Neural progenitor cell (in vitro differentiated cells): ENCODE results near the gene AKR1C1. TPM values are rescaled to one million over a fixed set of nuclear protein-coding genes. Genes with fewer than 3 reads are reported as not detected.
"Not testable (repeated sequence)": the region's sequence is repeated elsewhere in the genome, so short reads cannot be mapped to it uniquely, and the experiment has no call there.

ENCODE experiments used
- DNase-seq: peaks from one replicate; pipeline ENCODE4 v3.0.0-alpha.2; 2016; ENCODE audit warnings: low spot score
- H2AFZ ChIP-seq: fragments of 200-600 bp; sonication (generic); replicated peaks from 2 replicates; pipeline ENCODE4 v1.6.1; 2016; ENCODE audit warnings: antibody characterized with exemption
- H3F3A ChIP-seq: fragments of 200-600 bp; sonication (generic); 2 replicates; pipeline ENCODE4 v1.6.1; 2016; ENCODE audit warnings: antibody characterized with exemption, low read depth
- H3K27ac ChIP-seq: fragments of 200-600 bp; sonication (generic); 2 replicates; pipeline ENCODE4 v1.5.1; 2016; ENCODE audit warnings: mild to moderate bottlenecking
- H3K27me3 ChIP-seq: fragments of 200-600 bp; sonication (generic); 2 replicates; pipeline ENCODE4 v1.6.1; 2016; ENCODE audit warnings: mild to moderate bottlenecking, moderate library complexity
- H3K36me3 ChIP-seq: fragments of 200-600 bp; sonication (generic); 2 replicates; pipeline ENCODE4 v1.5.1; 2016
- H3K4me1 ChIP-seq: fragments of 200-600 bp; sonication (generic); 2 replicates; pipeline ENCODE4 v1.6.1; 2016; ENCODE audit warnings: mixed run types
- H3K4me2 ChIP-seq: fragments of 200-600 bp; sonication (generic); 2 replicates; pipeline ENCODE4 v1.6.1; 2016
- H3K4me3 ChIP-seq: fragments of 200-600 bp; sonication (generic); 2 replicates; pipeline ENCODE4 v1.5.1; 2016
- H3K79me2 ChIP-seq: fragments of 200-600 bp; sonication (generic); 2 replicates; pipeline ENCODE4 v1.6.1; 2016; ENCODE audit warnings: low read depth
- H3K9ac ChIP-seq: fragments of 200-600 bp; sonication (generic); 2 replicates; pipeline ENCODE4 v1.6.1; 2016
- H3K9me3 ChIP-seq: fragments of 200-600 bp; sonication (generic); 2 replicates; pipeline ENCODE4 v1.5.1; 2016; ENCODE audit warnings: low read depth
- H4K20me1 ChIP-seq: fragments of 200-600 bp; sonication (generic); 2 replicates; pipeline ENCODE4 v1.6.1; 2016; ENCODE audit warnings: low read depth
- H3K27ac Mint-ChIP-seq: 3 replicates; pipeline ENCODE4 v1.8.0; 2021; ENCODE audit warnings: mixed read lengths
- H3K27me3 Mint-ChIP-seq: 2 replicates; pipeline ENCODE4 v1.8.0; 2022; ENCODE audit warnings: low read depth, mild to moderate bottlenecking, inconsistent platforms, moderate library complexity, mixed read lengths; ENCODE audit not compliant: insufficient read depth
- H3K36me3 Mint-ChIP-seq: 3 replicates; pipeline ENCODE4 v1.8.0; 2021; ENCODE audit warnings: mixed read lengths
- H3K4me1 Mint-ChIP-seq: 3 replicates; pipeline ENCODE4 v1.8.0; 2021; ENCODE audit warnings: mixed read lengths
- H3K4me3 Mint-ChIP-seq: 3 replicates; pipeline ENCODE4 v1.8.0; 2021; ENCODE audit warnings: mild to moderate bottlenecking, moderate library complexity, mixed read lengths
- H3K9me3 Mint-ChIP-seq: 3 replicates; pipeline ENCODE4 v1.8.0; 2020; ENCODE audit warnings: mixed read lengths
- EZH2 ChIP-seq: fragments of 200-600 bp; sonication (generic); IDR thresholded peaks from 2 replicates; pipeline ENCODE4 v1.6.1; 2017; ENCODE audit warnings: antibody characterized with exemption, mild to moderate bottlenecking, moderate library complexity
- EZH2phosphoT487 ChIP-seq: fragments of 200-600 bp; sonication (generic); IDR thresholded peaks from 2 replicates; pipeline ENCODE4 v1.6.1; 2017; ENCODE audit warnings: antibody characterized with exemption
- total RNA-seq: library from RNA; depleted of rRNA; stranded (reverse); fragments of >200 nt; gene quantifications from 2 replicates; pipeline ENCODE4 v1.2.3, GENCODE V29; 2015; ENCODE audit warnings: low replicate concordance
- TF ChIP-seq, protein P1 (sequence below): fragments of 200-600 bp; sonication (generic); IDR thresholded peaks from 2 replicates; pipeline ENCODE4 v1.5.1; 2017; ENCODE audit warnings: antibody characterized with exemption, mild to moderate bottlenecking

Gene AKR1C1
- total RNA-seq, 1 donor from 2014 or later, result 2.9 TPM

DNA sequence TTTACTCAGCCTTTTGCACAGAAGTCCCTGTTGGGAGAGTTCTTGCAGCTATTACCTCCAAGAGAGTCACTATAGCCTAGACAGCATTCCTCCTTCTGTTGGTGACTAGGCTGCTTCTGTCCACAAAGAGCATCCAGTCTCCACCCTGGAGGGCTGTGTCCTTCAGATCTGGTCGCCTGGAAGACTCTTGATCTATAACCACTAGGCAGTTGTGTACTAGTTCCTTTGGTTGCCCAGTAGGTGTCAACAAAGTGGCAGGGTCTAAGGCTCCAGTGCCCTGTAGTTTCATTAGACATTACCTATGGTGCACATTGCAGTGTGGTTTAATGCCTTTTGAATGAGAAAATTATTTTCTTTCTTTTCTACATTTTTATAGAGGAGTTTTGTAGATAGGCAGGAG lies 51.7 kb downstream of the AKR1C1 start:
- no peak overlapping the region for H3K27ac Mint-ChIP-seq

DNA sequence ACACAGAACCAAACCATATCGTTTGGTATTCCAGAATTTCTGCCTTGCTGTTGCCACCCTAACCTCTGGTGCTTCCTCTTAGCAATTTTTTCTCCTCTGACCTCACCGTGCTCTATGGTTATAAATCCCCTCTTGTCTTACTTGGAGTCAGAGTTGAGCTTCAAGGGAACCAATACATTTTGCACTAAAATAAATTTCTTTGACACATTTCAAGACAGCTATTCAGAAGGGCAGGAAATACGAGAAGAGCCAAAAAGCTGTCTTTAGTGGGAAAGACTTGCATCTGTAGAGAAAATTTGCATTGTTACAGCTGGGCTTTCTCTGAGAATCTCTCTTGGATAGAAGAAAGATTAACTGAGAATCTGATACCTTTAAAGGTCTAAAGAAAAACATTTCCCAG lies 54.9 kb downstream of the AKR1C1 start:
- Histone ChIP-seq H3K36me3 (no peaks in the 10 kb centered on the region), H3K27ac (no peak overlapping the region), H3K4me1 (peaks cover 3% of the 10 kb centered on the region), H3K79me2 (no peaks in the 10 kb centered on the region), H3K4me3 (no peak overlapping the region), H3K27me3 (no peaks in the 10 kb centered on the region), H2AFZ (no peak overlapping the region), H4K20me1 (no peaks in the 10 kb centered on the region), H3F3A (no peaks in the 10 kb centered on the region), H3K9me3 (no peaks in the 10 kb centered on the region), H3K9ac (no peak overlapping the region), H3K4me2 (no peak overlapping the region)
- no peaks in the 10 kb centered on the region for H3K4me1 Mint-ChIP-seq
- H3K9me3 Mint-ChIP-seq, result no peaks in the 10 kb centered on the region
- no peak overlapping the region for H3K4me3 Mint-ChIP-seq
- no peak for DNase-seq
- no peaks in the 10 kb centered on the region for H3K27me3 Mint-ChIP-seq
- TF ChIP-seq, protein P1, sequence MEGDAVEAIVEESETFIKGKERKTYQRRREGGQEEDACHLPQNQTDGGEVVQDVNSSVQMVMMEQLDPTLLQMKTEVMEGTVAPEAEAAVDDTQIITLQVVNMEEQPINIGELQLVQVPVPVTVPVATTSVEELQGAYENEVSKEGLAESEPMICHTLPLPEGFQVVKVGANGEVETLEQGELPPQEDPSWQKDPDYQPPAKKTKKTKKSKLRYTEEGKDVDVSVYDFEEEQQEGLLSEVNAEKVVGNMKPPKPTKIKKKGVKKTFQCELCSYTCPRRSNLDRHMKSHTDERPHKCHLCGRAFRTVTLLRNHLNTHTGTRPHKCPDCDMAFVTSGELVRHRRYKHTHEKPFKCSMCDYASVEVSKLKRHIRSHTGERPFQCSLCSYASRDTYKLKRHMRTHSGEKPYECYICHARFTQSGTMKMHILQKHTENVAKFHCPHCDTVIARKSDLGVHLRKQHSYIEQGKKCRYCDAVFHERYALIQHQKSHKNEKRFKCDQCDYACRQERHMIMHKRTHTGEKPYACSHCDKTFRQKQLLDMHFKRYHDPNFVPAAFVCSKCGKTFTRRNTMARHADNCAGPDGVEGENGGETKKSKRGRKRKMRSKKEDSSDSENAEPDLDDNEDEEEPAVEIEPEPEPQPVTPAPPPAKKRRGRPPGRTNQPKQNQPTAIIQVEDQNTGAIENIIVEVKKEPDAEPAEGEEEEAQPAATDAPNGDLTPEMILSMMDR, result no peak
- no peaks in the 10 kb centered on the region for H3K36me3 Mint-ChIP-seq
- no peak overlapping the region for H3K27ac Mint-ChIP-seq

More for the DNA sequence above, 51.7 kb downstream of the AKR1C1 start:
- Histone ChIP-seq H2AFZ (no peak overlapping the region), H3K27ac (no peak overlapping the region), H3K79me2 (no peaks in the 10 kb centered on the region), H3K9ac (no peak overlapping the region), H3F3A (no peaks in the 10 kb centered on the region), H3K4me2 (no peak overlapping the region), H3K4me3 (no peak overlapping the region), H3K9me3 (no peaks in the 10 kb centered on the region), H3K36me3 (no peaks in the 10 kb centered on the region), H3K4me1 (no peaks in the 10 kb centered on the region), H3K27me3 (no peaks in the 10 kb centered on the region), H4K20me1 (no peaks in the 10 kb centered on the region)
- no peak overlapping the region for H3K4me3 Mint-ChIP-seq
- no peaks in the 10 kb centered on the region for H3K27me3 Mint-ChIP-seq
- no peaks in the 10 kb centered on the region for H3K4me1 Mint-ChIP-seq
- TF ChIP-seq EZH2phosphoT487 (no peak), EZH2 (no peak)
- TF ChIP-seq, protein P1, result peak; percentile 15
- H3K9me3 Mint-ChIP-seq, result no peaks in the 10 kb centered on the region
- peak; percentile 8 for DNase-seq
- no peaks in the 10 kb centered on the region for H3K36me3 Mint-ChIP-seq

DNA sequence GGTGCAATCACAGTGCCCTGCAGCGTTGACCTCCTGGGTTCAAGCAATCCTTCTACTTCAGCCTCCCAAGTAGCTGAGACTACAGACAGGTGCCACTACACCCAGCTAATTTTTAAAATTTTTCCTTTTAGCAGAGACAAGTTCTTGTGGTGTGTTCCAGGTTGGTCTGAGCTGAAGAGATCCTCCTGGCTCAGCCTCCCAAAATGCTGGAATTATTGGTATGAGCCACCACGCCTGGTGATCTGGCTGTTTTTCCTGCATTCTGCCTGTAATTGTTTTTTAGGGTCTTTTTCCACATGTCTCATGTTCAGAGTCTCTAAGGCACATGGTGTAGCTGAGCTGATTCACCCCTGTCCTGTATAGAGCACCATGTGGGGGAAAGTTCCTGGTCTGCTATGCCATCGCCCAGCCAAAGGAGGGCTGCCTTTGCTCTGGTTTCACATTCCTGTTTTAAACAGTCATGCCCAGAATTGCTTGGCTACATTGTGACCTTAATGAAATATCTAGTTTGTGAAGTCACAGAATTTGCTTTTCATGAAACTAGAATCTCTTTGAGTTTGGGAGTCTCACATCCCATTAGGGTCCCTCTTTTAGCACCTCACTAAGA lies 55.6 kb downstream of the AKR1C1 start:
- not testable (repeated sequence) for H3K27ac Mint-ChIP-seq, H3K4me1 Mint-ChIP-seq, H3K27ac ChIP-seq, H3F3A ChIP-seq, H3K4me1 ChIP-seq, H3K9ac ChIP-seq, H3K27me3 Mint-ChIP-seq, H2AFZ ChIP-seq, H3K9me3 Mint-ChIP-seq, H3K36me3 ChIP-seq, H3K9me3 ChIP-seq, H3K79me2 ChIP-seq, H3K4me3 Mint-ChIP-seq, H3K27me3 ChIP-seq, H4K20me1 ChIP-seq, H3K4me3 ChIP-seq, H3K4me2 ChIP-seq, DNase-seq, H3K36me3 Mint-ChIP-seq

DNA sequence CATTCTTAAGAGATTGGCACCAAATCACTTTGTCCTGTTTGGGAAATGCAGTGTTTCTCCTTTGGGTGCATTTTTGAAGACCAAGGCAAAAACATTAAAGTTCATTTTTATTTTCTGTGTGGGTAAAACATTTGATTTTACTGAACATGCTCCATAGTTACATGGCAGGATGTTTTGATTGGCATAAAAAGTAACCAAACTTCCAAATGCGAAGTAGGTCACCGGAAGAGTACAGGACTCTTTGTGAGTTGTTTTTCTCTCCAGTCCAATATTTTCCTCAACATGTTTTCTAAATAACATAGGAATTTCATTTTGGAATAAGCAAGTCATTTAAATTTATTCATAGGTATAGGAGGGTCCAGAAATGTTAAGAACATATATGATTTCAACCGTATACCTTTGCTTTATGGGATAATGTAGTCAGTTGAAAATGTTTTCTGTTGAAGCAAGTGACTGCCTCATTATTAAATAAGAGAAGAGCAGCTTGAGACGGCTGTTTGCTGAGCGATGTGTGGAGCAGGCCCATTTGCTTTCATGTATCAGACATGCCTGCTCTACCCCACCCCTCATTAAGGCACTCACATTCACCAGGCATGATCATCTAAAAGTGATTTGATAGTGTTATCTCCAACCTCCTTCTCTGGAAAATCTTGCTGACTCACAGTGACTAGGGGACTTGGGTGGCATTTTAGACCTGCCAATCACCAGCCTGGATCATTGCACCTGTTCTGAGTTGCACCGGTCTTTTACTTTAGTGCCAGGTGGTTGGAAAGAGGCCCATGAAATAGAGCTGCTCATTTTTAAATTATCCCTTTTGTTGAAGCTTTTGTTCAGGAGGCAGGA lies 56.8 kb downstream of the AKR1C1 start:
- not testable (repeated sequence) for H3K27me3 ChIP-seq, H3K9ac ChIP-seq, H3K4me1 Mint-ChIP-seq, DNase-seq, H3F3A ChIP-seq, H3K27ac Mint-ChIP-seq, H3K4me2 ChIP-seq, H3K36me3 ChIP-seq, H3K27me3 Mint-ChIP-seq, H3K79me2 ChIP-seq, H3K36me3 Mint-ChIP-seq, H4K20me1 ChIP-seq, H3K4me3 ChIP-seq, H3K27ac ChIP-seq, H3K9me3 ChIP-seq, H3K4me1 ChIP-seq, H3K9me3 Mint-ChIP-seq, H3K4me3 Mint-ChIP-seq, H2AFZ ChIP-seq

DNA sequence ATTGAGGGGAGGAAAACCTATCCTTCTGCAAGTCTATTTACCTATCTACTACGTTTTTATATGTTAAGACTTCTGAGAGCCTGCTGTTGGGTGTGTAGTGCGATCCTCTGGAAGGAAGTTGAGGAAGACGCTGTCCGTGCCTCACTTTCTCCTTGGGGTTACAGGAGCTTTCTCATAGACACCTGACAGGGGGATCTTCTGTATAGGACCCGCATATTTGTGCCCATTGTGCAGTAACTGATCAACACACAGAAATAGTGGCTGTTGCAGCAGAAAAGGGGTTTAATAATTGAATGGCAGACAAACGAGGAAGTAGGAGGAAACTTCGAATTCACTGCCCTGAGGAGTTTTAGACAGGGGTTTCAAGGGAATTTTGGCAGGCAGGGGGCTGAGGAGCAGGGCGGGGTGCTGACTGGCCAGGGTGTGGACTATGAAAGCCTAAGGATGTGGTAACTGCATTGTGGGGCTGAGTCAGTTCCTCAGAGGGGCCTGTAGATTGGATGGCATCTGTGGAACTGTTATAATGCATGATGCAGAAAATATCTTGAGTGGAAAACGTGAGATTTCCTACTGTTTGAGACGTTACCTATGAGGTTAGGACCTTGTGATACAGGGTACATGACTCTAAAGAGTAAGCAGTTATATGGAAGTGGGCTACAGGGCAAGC lies 58.5 kb downstream of the AKR1C1 start:
- DNase-seq, H3K4me1 ChIP-seq, H3K27ac Mint-ChIP-seq, H3K27me3 ChIP-seq, H3K27ac ChIP-seq, H3K9me3 Mint-ChIP-seq, H3K9me3 ChIP-seq, H2AFZ ChIP-seq, H3K36me3 Mint-ChIP-seq, H3K27me3 Mint-ChIP-seq, H4K20me1 ChIP-seq, H3K79me2 ChIP-seq, H3K9ac ChIP-seq, H3K36me3 ChIP-seq, H3K4me2 ChIP-seq, H3F3A ChIP-seq, H3K4me3 ChIP-seq, H3K4me3 Mint-ChIP-seq, H3K4me1 Mint-ChIP-seq: not testable (repeated sequence)
